Astrocyte (in vitro differentiated cells and primary cell): ENCODE results near the gene SPRR4.
"Not testable (repeated sequence)": the region's sequence is repeated elsewhere in the genome, so short reads cannot be mapped to it uniquely, and the experiment has no call there.

Source experiments
- CTCF ChIP-seq: IDR thresholded peaks from 2 replicates; pipeline ENCODE4 v1.5.1; 2011; ENCODE audit warnings: low read depth, mild to moderate bottlenecking, inconsistent platforms, low read length, moderate library complexity; ENCODE audit not compliant: insufficient read depth
- EZH2 ChIP-seq: IDR thresholded peaks from 2 replicates; pipeline ENCODE4 v1.6.1; 2012; ENCODE audit warnings: mild to moderate bottlenecking, low read length, inconsistent platforms; ENCODE audit not compliant: insufficient read depth

- not testable (repeated sequence) for TF ChIP-seq CTCF, EZH2
Observed at GRCh38 chr1:153021829-153022228, 51.4 kb downstream of the SPRR4 start.
